Stimulated activated CD8-positive, alpha-beta memory T cell treated with anti-CD3 and anti-CD28 coated beads, Interleukin-15, amount 100 ng/mL, for 48 hours (primary cell): Measurements from ENCODE around the gene MUSTN1.

Experiments used
- DNase-seq, 2 donors: peaks; one replicate each; pipeline ENCODE4 v3.0.0-alpha.2; 2020; ENCODE audit warnings: low read depth in 2 of 2

The MUSTN1 gene

DNA sequence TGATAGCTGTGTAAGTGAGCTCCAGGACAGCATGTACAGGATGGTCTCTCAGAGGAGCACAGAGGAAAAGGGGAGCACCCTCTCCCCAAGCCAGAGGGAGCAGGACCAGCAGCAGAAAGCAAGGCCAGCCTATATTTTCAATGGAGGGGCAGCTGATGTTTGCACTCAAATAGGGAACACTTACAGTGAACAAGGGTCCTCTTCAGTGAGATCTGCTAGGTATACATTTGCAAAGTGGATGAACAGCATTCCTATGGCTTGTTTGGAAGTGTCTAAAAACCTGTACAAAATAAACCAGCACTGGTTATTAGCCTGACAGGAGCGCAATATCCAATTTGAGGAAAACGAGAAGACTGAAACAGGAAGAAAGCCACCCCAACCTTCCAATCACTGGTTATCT lies 17.6 kb upstream of the MUSTN1 start:
- DNase-seq, result no peak

DNA sequence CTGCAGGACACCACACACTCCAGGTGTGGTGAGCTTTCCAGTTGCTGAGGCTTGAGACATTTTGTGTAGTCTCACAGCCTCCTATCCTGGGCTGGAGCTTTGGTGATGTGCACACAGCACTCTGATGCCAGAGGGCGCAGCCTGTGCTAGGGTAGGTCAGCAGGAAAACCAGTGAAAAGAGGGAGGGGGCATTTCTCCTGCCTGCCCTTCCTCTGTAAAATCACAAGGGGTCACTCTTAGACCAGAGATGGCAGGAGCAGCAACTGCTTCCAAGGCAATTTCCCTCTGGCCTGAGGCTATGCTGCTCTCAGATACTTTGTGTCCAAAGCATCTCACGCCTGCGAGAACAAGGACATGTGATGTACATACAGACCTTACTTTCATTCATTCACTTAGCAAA lies 16.5 kb upstream of the MUSTN1 start:
- no peak for DNase-seq

DNA sequence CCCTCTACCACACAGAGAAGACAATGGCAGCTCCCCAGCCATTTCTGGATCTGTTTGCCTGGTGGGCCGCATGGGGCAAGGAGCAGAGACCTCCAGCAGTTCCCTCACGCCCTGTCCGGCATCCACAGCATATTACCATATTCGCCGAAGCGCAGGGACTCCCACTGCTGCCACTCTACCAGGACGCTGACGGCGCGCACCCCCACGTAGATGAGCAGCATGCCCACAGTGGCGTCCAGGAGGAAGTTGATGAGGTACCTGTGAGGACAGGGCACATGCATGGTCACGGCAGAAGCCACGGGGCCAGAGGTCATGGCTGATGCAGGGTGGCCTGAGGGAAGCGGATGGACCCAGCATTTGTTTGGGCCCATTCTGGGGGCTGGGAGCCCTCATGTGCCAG lies 14.8 kb upstream of the MUSTN1 start:
- no peak for DNase-seq

DNA sequence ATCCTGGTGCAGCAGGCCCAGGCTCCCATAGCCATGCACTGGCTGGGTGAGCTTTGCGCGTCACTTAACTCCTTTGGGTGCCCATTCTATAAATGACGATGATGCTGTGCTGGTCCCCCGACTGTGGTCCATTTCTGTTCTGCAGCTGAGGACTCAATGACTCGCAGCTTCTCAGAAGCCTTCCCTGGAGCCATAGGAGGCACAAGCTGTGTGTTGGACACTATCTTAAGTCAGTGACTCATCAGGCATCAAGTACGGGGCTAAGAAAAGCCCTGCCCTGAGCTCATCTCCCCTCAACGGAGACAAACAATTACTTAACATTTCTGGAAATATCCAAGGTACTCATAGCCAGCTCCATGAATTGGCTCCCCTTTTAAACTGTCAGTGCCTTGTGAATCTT lies 13.8 kb upstream of the MUSTN1 start:
- no peak for DNase-seq

DNA sequence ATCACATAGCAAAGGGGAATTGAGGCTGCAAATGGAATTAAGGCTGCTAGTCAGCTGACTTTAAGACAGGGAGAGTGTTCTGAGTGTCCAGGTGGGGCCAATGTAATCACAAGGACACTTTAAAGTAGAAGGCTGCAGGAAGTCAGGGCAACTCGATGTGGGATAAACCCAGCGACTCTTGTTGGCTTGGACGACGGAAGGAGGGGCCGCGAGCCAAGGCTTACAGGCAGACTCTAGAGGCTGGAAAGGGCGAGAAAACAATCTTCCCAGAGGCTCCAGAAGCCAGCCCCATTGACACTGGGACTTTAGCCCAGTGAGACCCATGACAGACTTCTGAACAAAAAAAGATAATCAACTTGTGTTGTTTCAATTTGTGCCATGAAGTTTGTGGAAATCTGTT lies 12.9 kb upstream of the MUSTN1 start:
- no peak for DNase-seq

DNA sequence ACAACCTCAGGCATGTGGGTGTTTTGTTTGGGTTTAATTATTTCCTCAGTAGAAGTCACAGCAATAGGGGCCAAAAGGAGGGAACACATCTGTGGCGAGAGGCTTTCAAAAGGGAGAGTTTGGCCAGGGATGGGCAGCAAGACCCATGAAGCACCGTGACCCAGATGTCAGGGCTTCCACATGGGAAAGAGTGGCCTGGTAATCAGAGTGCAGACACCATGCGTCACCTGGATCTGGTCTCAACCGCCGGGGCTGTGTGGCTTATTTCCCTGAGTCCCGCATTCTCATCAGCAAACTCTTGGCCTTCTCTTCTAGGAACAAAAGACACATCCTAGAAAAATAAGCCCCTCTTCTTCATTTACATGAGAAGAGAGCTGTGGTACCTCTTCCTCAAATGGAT lies 12.4 kb upstream of the MUSTN1 start:
- DNase-seq, result no peak

DNA sequence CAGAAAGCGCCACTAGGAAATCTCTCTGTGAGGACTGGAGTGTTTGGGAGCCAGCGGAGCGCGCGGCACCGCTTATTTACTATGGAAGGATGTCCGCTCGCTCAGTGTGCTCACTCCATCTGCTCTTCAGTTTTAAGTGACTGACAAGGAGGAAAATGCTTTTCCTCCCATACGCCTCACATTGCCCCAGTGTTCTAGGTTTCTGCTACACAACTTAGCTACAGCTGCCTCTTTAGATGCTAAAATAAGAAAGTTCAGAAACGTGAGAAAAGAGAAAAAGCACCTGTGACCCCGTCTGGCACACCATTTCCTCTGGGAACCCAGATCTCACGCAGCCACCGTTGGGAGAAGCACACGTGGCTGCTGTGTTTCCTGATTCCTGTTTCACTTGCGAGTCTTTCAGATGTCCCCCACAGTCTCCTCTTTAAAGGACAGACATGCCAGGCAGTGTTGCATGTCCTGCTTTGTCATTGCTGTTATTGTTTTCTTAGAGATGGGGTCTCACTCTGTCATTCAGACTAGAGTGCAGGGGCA lies 11.7 kb upstream of the MUSTN1 start:
- no peak for DNase-seq

DNA sequence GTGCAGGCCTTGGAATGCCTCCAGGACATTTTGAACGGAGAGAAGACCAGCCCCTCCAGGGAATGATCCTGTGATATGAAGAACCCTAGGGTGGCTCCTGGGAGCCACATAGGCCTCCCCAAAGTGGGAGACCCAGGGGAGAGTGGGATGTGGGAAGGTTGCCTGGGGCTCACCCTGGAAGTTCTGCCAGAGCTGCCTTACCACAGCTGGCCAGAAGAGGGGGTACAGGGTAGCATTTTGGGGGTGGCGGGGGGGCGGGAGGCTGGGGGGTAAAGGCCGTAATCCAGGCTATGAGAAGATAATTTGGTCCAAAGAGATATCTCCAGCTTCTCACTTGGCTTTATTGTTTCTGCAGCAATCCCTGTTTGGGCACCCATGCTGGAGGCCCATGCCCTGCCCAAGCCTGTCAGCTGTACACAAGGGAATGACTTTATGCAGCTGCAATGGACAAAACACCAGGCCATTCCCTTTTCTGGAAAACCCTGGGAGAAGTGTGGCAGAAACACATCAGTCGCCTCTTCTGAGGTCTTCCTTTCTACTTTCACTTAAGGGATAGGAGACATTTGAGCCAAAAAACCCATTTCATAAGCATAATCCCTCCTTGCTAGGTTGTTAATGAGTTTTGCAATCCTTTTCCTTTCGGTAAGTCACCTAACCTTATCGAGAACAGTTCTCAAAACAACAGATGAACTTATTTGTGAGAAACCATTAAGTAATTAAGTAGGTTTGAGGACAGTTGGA lies 11.0 kb upstream of the MUSTN1 start:
- no peak for DNase-seq

DNA sequence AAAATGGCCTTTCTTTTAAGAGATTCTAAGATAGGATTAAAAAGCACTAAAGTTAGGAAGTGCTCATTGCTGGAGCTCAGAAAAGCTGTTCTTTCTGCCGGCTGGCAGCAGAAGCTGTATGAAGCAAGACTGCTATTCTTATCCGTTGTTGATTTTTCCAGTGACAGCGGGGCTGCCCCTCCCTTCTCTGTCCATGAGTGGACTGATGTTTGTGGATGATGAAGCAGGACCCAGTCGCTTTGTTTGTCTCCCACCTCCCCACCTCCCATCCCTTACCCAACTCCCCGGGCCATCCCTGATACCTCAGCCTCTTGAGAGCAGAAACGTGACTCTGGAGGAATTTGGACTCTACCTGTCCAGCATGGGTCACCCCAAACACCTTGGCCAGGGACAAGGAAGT lies 10.3 kb upstream of the MUSTN1 start:
- DNase-seq, result no peak

DNA sequence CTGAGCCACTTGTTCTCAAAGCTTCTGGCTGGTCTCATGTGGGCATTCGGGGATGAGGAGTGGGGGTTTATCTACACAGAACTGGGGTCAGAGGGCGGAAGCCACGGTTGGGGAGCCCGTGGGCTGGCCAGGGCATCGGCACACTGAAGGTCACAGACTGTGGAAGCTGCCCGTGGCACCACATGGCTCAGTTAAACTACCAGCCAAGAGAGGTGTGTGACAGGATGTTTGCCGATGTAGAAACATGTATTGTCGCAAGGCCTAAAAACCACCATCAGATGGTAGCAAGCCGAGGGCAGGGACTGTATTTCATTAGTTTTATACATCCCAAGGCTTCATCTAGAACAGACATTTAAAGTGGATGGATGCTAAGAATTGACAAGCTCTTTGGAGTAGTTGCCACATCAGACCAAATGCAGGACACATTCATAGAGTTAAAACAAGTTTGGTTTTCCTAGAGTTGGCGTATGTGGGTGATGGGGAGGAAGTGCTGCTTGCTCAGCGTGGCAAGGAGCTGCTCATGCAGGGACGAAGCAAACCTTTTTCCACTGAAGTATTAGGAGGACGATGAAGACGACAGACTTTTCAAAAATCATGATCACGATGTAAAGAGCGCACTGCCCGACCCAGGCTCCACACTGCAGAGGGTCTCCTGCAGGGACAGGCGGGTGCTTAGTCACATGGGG lies 9.6 kb upstream of the MUSTN1 start:
- DNase-seq, result no peak

DNA sequence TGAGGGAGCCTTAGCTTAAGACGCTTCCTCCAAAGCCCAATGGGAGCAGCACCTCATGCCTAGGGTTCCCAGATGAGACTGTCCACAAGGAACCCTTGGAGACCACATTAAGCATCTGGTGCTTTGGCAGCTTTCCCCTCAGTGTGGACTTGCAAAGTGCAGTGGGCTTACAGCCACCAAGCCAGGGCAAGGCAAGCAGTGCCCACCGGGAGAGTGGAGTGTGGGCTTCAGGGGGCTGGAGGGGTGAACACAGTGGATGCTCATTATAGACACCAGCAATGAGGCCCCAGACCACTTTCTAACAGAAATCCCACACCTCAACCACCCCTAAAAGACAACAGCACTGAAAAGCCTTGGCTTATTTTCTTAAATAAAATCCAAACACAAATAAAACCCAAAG lies 9.1 kb upstream of the MUSTN1 start:
- no peak for DNase-seq

DNA sequence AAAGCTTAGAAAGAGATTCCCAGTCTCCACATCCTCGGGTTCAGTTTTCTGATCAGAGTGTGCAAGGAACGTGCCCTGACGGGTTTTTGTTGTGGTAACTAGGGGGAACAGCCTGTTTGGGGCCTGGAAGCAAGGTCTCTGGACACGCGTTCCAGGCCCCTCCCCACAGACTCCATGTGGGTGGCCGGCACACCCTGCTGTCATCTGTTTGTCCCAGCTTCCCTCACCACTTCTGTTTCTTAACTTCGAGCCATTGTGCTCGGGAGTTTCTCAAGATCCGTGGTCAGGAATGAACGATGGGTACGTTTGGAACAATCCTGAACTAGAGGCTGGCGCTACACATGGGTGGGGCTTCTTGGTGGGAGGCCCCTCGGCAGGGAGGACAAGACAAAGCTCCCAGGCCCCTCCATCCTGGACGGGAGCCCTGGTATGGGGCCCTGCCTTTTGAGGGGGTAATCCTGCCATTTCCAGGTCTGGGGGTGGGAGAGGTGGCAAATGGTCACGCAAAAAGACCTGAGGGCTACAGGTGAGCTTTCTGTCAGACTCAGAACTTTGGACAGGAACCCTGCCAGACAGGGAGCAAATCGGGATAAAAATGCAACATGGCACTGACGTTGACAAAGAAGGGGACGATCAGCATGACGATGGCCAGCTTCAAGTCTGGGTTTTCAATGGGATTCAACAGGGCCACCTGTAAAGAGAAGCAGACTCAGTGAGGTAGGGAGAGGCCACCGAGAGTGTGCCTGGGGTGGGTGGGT lies 8.5 kb upstream of the MUSTN1 start:
- DNase-seq, result no peak

DNA sequence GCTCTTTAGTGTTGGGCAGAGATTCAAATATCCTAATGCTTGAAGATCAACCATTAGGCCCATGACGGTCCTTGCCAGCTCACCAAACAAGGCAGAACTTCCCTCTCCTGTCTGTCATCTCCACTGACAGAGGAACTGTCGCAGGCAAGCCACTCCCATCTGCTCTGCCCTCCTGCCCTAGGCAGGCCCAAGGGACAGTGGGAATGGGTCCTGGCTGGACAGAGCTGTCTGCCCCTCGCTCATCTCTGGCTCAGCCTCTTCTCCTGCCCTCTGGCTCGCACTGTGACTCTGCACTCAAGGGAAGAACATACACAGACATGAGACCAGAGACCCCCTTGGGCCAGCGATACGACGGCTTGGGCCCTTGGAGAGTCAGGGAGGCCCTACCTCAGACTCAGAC lies 7.6 kb upstream of the MUSTN1 start:
- DNase-seq, result no peak

DNA sequence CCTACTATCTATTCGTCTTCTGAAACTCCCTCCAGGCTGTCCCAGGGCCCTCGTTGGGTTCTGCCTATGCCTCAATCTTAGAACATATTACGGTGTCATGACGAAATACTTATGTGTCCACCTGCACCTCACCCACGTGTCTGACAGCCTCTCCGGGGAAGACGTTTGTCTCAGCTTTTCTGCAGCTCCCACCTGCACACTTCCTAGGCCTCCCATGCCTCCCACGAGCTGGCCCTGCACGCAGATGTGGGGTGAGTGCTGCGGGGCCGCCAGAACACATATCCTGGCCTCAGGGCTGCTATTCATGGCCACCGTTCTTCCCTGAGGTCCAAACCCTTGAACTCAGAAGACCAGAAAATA lies 7.1 kb upstream of the MUSTN1 start:
- no peak for DNase-seq

DNA sequence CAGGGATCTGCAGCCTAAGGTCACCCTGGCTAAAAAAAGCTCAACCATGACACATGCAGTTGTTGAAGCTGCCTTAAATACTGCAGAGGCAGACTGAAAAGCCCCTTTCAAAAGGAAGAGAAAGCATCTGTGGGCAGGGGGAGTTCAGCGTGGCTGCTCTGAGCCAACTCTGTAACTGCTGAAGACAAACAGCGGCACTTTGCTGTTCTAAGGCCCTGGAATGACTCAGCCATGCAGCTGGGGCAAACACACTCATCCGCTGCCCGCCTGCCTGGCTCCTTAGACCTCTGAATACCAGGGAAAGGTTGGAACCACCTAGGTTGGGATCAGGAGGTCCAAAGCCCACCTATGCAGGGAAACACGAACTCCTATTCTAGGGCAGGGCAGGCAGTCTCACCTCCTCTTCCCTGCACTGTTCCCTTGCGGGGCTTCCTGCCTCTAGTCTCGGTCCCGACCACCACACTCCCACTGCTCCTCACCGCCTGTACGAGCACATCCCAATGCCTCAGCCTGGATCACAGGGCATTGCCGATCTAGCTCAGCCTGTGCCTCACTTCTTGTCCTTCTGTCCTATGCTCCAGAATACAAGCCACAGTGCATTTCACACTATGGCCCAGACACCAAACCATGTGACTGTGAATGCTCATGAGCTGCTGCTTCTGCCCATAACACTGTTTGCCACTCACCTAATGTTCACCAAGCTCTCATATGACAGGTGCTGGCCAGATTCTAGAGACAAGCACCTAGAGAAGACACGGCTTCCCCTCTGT lies 6.6 kb upstream of the MUSTN1 start:
- DNase-seq, result no peak

DNA sequence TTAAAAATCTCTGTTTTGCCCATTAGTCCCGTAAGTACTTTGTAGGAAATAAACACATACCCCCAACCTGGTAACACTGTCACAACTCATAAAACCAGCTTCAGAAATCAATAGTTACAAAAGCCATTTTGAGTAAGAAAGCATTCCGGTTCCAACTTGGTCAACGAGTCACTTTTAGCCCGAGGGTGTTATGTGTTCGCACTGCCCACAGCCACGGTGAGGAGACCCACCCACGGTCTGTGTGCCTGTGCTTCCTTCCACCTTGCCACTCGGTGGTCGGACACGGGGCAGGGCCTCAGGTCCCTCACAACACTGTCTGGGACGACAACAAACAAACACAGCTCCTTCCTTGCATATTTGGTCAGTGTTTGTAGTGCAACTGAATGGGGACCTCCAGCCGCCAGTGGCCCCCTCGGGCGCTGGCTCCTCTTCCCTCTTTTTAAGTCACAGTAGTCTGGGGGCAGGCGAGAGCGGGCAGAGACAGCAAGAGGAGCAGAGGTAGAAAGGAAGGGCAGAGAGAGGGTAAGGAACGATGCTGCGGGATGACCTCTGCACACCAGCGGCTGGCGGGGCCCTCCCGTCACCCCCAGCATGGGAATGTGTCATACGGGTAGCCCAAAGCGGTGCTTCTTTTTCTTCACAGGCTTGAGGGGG lies 5.2 kb upstream of the MUSTN1 start:
- DNase-seq, result no peak

DNA sequence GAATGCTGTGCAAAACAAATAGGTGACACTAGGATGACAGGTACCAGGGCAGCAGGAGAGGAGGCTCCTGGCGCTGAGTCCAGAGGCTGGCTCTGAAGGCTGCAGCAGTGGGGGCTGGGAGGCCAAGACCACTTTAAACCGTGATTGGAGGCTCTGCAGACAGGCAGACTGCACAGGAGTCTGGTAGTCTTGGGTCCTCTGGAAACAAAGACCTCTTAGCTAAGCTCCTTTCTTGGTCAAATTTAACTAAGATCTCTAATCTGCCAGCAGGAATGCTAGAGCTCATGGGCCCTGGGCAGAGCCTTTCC lies 4.4 kb upstream of the MUSTN1 start:
- no peak for DNase-seq

DNA sequence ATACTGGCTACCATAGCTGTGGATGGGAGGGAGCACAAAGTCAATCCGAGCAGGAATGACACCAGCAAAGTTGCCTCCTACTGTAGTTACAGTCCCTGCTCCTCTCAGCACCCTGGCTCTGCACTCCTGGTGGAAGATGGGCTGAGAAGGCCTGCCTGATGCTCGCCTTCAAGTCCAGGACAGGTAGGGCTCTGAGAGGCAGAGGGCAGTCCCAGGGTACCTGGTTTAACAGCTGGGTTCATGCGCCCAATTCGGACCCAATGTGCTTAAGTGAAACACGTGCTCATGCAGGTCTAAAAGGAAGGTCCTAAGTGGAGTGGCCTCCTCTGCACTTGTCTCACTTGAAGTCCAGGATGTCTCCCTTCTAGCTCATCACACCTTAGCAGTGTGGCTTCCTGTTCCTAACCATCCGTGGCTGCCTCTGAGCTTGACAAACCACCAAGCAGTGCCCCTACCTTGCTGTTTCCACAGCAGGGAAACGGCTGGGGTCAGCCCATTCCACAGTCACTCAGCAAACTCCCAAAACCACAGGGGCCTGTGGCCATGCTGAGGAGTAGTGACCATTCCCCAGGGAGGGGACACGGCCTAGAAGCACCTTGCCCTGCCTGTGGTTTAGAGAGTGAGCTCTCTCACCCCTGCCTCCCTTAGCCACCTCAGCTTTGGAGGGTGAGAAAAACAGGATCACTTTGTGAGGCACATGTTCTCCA lies 3.9 kb upstream of the MUSTN1 start:
- no peak for DNase-seq

DNA sequence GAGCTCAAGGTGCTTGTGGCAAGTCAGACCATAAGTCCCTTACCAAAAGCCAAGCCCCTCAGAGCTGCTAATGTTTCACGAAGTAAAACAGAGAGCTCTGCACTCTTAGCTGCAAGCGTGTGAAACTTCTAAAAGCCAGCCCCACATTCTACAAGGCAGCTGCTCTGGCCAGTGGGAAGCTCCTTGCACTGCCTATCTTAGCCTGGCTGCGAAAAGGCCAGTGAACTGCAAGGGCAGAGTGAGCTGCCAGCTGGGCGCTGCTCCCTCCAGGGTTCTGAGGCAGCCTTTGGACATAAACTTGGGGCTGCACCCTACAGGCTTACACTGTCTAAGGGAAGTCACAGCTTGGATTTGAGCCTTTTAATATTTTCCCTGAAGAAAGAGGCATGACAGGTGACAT lies 2.2 kb upstream of the MUSTN1 start:
- no peak for DNase-seq

DNA sequence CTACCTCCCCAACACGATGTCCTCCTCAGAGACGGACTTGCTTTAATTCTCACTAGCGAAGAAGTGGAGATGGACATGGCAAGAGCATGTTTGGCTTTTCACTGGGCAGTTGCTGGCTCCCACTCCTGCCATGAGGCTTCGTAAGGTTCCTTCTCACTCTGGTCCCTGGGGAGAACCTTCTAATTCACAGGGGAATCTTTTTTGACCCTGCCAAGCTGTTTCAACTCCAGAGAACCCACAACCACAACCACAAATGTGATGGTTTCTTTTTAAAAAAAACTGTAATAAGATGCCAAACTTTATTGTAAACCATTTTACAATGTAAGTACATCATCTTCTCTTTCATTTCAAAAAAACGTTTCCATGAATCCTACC lies 1.6 kb upstream of the MUSTN1 start:
- no peak for DNase-seq

DNA sequence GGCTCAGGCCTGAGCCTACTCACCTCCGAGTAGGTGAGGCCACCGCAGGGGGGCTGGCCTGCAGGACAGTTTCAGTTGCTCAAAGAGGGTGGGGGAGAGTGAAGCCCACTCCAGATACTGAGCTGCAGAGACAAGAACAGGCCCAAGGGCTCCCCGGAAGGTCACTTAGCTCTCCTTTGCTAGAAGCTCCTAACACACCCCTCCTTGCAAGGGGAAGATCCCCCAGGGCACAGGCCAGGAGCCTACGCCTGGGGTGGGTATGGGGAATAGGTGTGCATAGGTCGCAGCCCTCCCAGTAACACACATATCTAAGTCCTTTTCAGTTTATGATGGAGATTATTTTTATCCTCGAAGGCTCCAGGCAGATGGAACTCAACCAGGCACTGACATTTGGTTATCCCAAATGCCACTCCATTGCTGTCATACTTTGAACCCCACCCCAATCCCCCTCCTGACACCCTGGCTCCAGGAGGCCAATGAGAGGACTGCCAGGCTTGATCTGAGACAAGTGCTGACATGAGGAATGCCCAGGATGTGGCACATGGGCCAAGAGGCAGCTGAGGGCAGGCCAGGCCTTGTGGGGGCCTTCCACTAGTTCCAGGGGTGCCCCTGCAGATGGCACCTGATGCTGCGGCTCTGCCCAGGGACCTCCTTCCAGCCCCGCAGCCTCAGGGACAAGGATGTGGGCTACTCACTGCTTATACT lies 1.1 kb upstream of the MUSTN1 start:
- no peak for DNase-seq
